Mesothelial cell of epicardium (in vitro differentiated cells): ENCODE measurements around the gene TMEM63C. TPM values are rescaled to one million over a fixed set of nuclear protein-coding genes. Genes with fewer than 3 reads are reported as not detected.

Experiments
- DNase-seq, 2 experiments: peaks; one replicate each; pipeline ENCODE4 v3.0.0; 2021; ENCODE audit warnings: low spot score in 2 of 2; ENCODE audit not compliant: unreplicated experiment in 2 of 2
- H3K27ac Mint-ChIP-seq: 2 replicates; pipeline ENCODE4 v1.8.0; 2021; ENCODE audit warnings: mixed read lengths
- H3K27me3 Mint-ChIP-seq: 2 replicates; pipeline ENCODE4 v1.8.0; 2021; ENCODE audit warnings: low read depth, mixed read lengths
- H3K36me3 Mint-ChIP-seq: 2 replicates; pipeline ENCODE4 v1.8.0; 2021; ENCODE audit warnings: mixed read lengths
- H3K4me1 Mint-ChIP-seq: 2 replicates; pipeline ENCODE4 v1.8.0; 2021; ENCODE audit warnings: mixed read lengths
- H3K4me3 Mint-ChIP-seq: 2 replicates; pipeline ENCODE4 v1.8.0; 2021; ENCODE audit warnings: mild to moderate bottlenecking, moderate library complexity, mixed read lengths
- H3K9me3 Mint-ChIP-seq: 2 replicates; pipeline ENCODE4 v1.8.0; 2021; ENCODE audit warnings: mixed read lengths
- total RNA-seq: library from RNA; stranded (reverse); gene quantifications from 3 replicates; pipeline ENCODE4 v1.2.1, GENCODE V29; 2021
- TF ChIP-seq, protein P1 (sequence below): fragments of 200-600 bp; sonication (generic); IDR thresholded peaks from one replicate; pipeline ENCODE4 v1.5.0; 2021; ENCODE audit warnings: antibody characterized with exemption; ENCODE audit not compliant: unreplicated experiment

TMEM63C gene
- total RNA-seq, 1 donor from 2014 or later, result 6.2 TPM

DNA sequence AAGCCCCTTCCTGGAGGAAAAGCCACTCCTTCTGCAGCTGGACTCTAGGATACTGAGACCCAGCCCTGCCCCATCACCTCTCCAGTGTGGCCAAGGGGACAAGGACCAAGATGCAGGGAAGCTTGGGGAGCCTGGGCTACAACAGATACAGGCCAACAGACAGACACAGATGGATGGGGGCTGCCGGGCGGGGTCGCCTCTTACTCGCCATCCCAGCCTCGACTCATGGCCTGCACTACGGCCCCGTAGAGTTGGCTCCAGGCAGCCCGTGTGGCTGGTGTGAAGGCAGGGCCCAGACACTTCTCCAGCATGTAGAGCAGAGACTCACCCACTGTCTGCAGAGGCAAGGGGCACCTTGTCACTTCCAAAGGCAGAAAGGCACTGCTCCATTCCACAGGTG lies 84.7 kb downstream of the TMEM63C start:
- Mint-ChIP-seq H3K9me3 (peaks cover 5% of the 10 kb centered on the region), H3K4me1 (peaks cover 3% of the 10 kb centered on the region), H3K36me3 (peaks cover 1% of the 10 kb centered on the region), H3K27ac (no peak overlapping the region), H3K4me3 (no peak overlapping the region), H3K27me3 (peaks cover 81% of the 10 kb centered on the region)
- TF ChIP-seq, protein P1, sequence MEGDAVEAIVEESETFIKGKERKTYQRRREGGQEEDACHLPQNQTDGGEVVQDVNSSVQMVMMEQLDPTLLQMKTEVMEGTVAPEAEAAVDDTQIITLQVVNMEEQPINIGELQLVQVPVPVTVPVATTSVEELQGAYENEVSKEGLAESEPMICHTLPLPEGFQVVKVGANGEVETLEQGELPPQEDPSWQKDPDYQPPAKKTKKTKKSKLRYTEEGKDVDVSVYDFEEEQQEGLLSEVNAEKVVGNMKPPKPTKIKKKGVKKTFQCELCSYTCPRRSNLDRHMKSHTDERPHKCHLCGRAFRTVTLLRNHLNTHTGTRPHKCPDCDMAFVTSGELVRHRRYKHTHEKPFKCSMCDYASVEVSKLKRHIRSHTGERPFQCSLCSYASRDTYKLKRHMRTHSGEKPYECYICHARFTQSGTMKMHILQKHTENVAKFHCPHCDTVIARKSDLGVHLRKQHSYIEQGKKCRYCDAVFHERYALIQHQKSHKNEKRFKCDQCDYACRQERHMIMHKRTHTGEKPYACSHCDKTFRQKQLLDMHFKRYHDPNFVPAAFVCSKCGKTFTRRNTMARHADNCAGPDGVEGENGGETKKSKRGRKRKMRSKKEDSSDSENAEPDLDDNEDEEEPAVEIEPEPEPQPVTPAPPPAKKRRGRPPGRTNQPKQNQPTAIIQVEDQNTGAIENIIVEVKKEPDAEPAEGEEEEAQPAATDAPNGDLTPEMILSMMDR, result no peak
- no peak for DNase-seq

DNA sequence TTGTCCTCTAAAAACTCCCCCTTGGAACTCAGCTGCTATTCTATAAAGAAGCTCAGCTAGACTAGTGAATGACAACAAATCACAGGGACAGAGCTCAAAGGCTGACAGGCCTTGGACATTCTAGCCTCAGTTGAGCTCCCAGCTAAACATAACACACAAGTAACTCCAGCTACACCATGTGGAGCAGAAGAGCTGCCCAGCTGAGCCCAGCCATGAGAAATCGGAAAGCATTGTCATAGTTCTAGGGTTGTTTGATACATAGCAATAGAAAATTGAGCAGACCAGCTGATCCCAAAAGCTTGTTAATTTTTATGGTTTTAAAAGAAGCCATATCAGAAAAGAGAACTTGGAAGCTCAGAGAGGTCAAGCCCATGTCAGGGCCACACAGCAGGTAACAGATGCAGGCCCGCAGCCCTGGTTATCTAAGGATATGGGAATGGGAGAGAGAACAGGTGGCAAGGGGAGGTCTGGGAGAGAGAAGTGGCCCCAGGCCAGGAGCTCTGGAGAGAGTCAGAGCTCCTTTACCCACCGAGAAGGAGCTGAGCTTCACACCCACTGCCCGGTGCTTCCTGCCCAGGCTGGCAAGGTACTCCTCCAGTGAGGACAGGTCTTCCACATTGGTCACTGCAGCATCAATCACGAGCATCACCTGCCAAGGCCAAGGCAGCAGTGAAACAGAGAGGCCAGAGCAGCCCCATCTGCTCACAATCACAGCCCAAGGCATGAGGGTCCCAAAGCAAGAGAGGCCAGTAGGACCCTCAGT lies 86.5 kb downstream of the TMEM63C start:
- Mint-ChIP-seq H3K27me3 (peaks cover 86% of the 10 kb centered on the region), H3K4me1 (peaks cover 3% of the 10 kb centered on the region), H3K36me3 (peaks cover 1% of the 10 kb centered on the region), H3K27ac (no peak overlapping the region), H3K4me3 (no peak overlapping the region), H3K9me3 (peaks cover 5% of the 10 kb centered on the region)
- TF ChIP-seq, protein P1, result no peak
- DNase-seq, result no peak

DNA sequence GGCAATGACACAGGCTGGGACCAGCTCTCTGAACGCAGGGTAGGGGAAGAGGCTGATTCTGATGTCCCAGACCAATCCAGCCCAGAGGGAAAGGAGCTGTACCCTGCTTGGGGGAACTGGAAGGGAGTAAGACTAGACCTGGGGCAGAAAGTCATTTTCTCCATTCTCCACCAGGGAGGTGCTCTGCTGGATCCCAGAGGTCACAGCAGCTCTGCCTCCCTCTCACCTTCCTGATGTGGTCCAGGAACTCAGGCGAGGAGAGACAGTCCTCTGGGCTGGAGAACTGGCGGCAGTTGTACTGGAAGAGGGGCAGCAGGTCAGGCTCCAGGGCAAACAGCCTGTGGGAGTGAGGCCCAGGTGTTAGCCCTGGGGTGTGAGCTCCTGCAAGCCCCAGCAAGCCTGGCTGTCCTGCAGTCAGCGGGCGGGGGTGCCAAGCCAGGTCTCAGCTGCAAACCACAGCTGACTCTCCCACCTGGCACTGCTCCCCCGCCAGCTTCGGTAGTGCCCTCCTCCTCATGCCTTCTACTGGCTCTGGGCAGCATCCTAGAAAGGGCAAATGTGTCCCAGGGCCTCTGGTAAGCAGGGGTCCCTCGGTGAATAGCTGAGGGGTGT lies 87.5 kb downstream of the TMEM63C start:
- Mint-ChIP-seq H3K27me3 (peaks cover 83% of the 10 kb centered on the region), H3K4me3 (no peak overlapping the region), H3K36me3 (peaks cover 8% of the 10 kb centered on the region), H3K9me3 (peaks cover 5% of the 10 kb centered on the region), H3K4me1 (peaks cover 3% of the 10 kb centered on the region), H3K27ac (no peak overlapping the region)
- TF ChIP-seq, protein P1, result no peak
- no peak for DNase-seq

DNA sequence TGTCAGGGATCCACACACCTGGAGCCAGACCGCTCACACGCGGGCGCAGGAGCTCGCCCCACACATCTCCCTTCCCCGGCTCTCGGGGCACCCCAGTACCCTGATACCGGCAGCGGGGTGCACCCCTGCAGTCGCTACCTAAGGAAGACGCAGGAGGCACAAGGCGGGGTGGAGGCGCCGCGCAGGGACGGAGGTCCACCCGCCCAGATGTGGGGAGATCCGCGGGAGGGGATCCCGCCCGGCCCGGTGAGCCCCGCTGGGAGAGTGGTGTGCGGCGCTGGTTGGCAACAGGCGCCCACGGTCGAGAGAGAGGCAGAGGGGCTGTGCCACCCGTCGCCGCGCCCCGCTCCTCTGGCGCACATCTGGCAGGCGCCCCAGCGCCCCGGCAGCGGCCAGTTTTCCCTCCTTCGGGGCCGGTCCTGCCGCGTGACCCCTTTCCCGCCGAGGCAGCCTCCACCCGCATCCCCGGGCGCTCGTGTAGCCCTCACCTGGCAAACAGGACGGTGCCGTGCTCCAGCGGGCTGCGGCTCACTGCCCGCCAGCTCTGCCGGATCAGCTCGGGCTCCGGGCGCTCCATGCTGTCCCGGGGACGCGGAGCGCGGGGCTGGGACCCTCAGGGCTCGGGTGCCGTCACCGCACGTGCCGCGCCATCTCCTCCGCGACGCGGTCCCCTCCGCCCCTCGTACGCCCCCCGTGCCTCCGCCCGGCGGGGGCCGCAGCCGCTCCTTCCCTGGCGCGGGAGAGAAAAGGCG lies 88.9 kb downstream of the TMEM63C start:
- Mint-ChIP-seq H3K36me3 (peaks cover 10% of the 10 kb centered on the region), H3K9me3 (peaks cover 5% of the 10 kb centered on the region), H3K27ac (no peak overlapping the region), H3K27me3 (peaks cover 74% of the 10 kb centered on the region), H3K4me3 (peak overlapping the region; percentile 36), H3K4me1 (peaks cover 3% of the 10 kb centered on the region)
- TF ChIP-seq, protein P1, result no peak
- DNase-seq, result no peak

DNA sequence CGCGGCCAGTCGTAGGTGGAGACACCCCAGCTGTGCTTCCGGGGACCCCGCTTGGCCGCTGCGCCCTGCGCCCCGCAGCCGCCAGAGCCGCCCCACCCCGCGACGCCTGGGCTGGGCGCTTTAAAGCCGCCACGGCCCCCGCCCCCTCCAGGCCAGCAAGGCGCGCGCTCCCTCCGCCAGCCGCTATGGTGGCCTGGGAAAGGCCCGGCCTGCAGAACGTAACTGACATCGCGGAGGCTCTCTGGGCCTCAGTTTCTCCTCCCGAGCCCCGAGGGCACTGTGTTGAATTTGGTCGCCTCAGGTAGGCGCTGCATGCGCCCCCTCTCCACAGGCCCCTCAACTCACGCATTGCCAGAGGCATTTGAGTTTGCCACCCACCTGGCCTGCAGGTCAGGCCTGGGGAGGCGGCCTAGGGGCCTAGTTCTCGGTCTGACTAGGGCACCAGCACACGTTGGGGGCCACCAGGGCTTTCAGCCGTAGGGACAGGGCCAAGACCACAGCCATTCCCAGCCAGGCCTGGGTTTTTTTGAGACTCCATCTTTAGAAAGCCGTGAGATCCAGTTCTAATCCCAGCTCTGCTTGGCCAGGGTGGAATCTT lies 89.6 kb downstream of the TMEM63C start, which contains the start of gene NGB:
Gene NGB, minus strand, starts transcription at position 94 of the 598 bp plus-strand sequence. CDS start 269 bp downstream, outside the sequence.
- H3K27me3 Mint-ChIP-seq, result peaks cover 68% of the 10 kb centered on the region
- TF ChIP-seq, protein P1, result no peak
- peak within 1 kb of the TSS; percentile 48 for H3K4me3 Mint-ChIP-seq
- peaks cover 3% of the 10 kb centered on the region for H3K4me1 Mint-ChIP-seq
- peaks cover 10% of the 10 kb centered on the region for H3K36me3 Mint-ChIP-seq
- peaks cover 5% of the 10 kb centered on the region for H3K9me3 Mint-ChIP-seq
- no peak for DNase-seq
- H3K27ac Mint-ChIP-seq, result no peak within 1 kb of the TSS
